Hepatocyte (in vitro differentiated cells): ENCODE data around the gene SHISA7.

Source experiments
- CTCF ChIP-seq: fragments of 200-600 bp; sonication (generic); IDR thresholded peaks from 2 replicates; pipeline ENCODE4 v1.5.1; 2016; ENCODE audit warnings: antibody characterized with exemption, mild to moderate bottlenecking; ENCODE audit not compliant: poor library complexity
- EZH2 ChIP-seq: fragments of 200-600 bp; sonication (generic); IDR thresholded peaks from 2 replicates; pipeline ENCODE4 v1.6.1; 2016; ENCODE audit warnings: antibody characterized with exemption, mild to moderate bottlenecking, borderline replicate concordance
- EZH2phosphoT487 ChIP-seq: fragments of 200-600 bp; sonication (generic); IDR thresholded peaks from one replicate; pipeline ENCODE4 v1.6.1; 2018; ENCODE audit warnings: antibody characterized with exemption, mild to moderate bottlenecking, low read depth, moderate library complexity; ENCODE audit not compliant: unreplicated experiment, severe bottlenecking

- TF ChIP-seq CTCF = no peak
- no peak for TF ChIP-seq EZH2phosphoT487
- no peak for TF ChIP-seq EZH2
These were observed 28.2 kb upstream of the SHISA7 start for GRCh38 chr19:55471266-55471665.
